Right lobe of liver (tissue), 6 donors: ENCODE measurements around the gene C19orf67. TPM values are rescaled to one million over a fixed set of nuclear protein-coding genes. Genes with fewer than 3 reads are reported as not detected.

ENCODE experiments used
- ATAC-seq, 4 donors: fragments of 200-7000 bp; cut with Tn5 transposase; one replicate each; pipeline ENCODE4 v1.9.1; 2020; ENCODE audit warnings: mild to moderate bottlenecking in 4 of 4, moderate library complexity in 4 of 4
- DNase-seq, 3 donors: peaks; one replicate each; pipeline ENCODE4 v3.0.0-alpha.2; 2020
- H3K27ac ChIP-seq, 3 donors: fragments of 200-600 bp; one replicate each; pipeline ENCODE4 v1.8.0; 2022
- H3K27me3 ChIP-seq, 2 donors: fragments of 200-600 bp; one replicate each; pipeline ENCODE4 v1.8.0; 2022
- H3K36me3 ChIP-seq, 4 donors: fragments of 200-600 bp; sonication (generic) in 1 of 4; one replicate each; pipeline versions ENCODE4 v1.5.1 to v1.8.0; 2017 to 2022; ENCODE audit warnings: control low read depth in 1 of 4
- H3K4me1 ChIP-seq, 4 donors: fragments of 200-600 bp; sonication (generic) in 1 of 4; one replicate each; pipeline versions ENCODE4 v1.5.1 to v1.8.0; 2017 to 2022; ENCODE audit warnings: control low read depth in 1 of 4
- H3K4me3 ChIP-seq, 3 donors: fragments of 200-600 bp; one replicate each; pipeline ENCODE4 v1.8.0; 2022
- H3K9me3 ChIP-seq, 4 donors: fragments of 200-600 bp; sonication (generic) in 1 of 4; one replicate each; pipeline versions ENCODE4 v1.5.1 to v1.8.0; 2017 to 2022; ENCODE audit warnings: control low read depth in 1 of 4
- POLR2A ChIP-seq: fragments of 450-650 bp; IDR thresholded peaks from one replicate; pipeline ENCODE4 v1.6.1; 2017; ENCODE audit warnings: antibody characterized with exemption, mild to moderate bottlenecking
- WGBS: methylation state at CpG from one replicate; pipeline ENCODE4 v1.1.6; 2018; ENCODE audit warnings: low coverage, low lambda C conversion rate; ENCODE audit not compliant: insufficient coverage; ENCODE audit errors: missing lambda C conversion rate; 5-methylcytosine and 5-hydroxymethylcytosine counted together
- intact Hi-C, 2 donors: fragments of 100-400 bp; cut with DNase I; formaldehyde crosslinking; loops; one replicate each; pipeline versions ENCODE4 v1.11.2 to v1.14.1; 2022
- total RNA-seq, 6 experiments: library from RNA; depleted of rRNA in 2 of 6; stranded (reverse); fragments of >200 nt in 2 of 6; fragmentation: NEBNext Ultra II Directional in 3 of 6; extraction: Animal tissue kit (Norgen Biotek cat#: 25700) in 3 of 6; gene quantifications; one replicate each; pipeline versions ENCODE4 v1.1.0 to v1.2.4, GENCODE V29; 2016 to 2023
- TF ChIP-seq, protein P1 (sequence below), 4 donors: fragments of 200-600 bp in 3 of 4; fragments of 450-650 bp in 1 of 4; IDR thresholded peaks; one replicate each; pipeline versions ENCODE4 v1.5.1 to v1.8.0; 2016 to 2022; ENCODE audit warnings: antibody characterized with exemption in 4 of 4, mild to moderate bottlenecking in 2 of 4
- donor health status: DM: no; HTN: yes; CAD: no.
- donor health status: DM: no; HTN: no; CAD: no.
- donor health status: DM: no; HTN: no; CAD: no.
- donor health status: DM: no; HTN: yes; CAD: no.
- donor health status: DM: no; HTN: yes; CAD: no.

Gene C19orf67
- total RNA-seq, 6 experiments from 2014 or later = 0.27 TPM; not detected in 5

DNA sequence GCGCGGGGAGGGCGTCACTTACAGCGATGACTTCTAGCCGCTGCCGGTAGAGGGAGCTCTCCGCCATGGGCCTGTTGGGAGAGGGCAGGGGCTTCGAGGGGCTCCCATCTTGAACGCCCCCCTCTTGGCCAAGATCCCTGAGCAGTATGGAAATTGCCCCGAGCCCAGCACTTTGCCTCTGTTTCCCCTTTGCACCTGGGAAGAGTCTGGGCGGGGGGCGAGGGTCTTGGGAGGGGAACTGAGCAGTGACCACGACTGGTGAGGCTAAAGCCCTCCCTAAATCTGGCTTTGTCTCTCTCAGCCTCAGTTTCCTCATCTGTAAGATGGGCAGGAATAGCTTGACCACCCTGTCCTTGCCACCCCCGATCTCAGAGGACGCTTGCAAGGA is 26.5 kb downstream of the C19orf67 start:
- no peaks in the 10 kb centered on the region for H3K9me3 ChIP-seq
- H3K27me3 ChIP-seq = no peaks in the 10 kb centered on the region
- no peak overlapping the region for H3K27ac ChIP-seq
- intact Hi-C loops = loop anchor here in 1 of 2 donors (10.0 kb wide), 1 partner anchor 174 kb away; no protein-coding TSS in a partner anchor
- ATAC-seq (no peak), DNase-seq (no peak)
- 46% methylated on average over 8 of the region's 15 CpGs for WGBS
- TF ChIP-seq POLR2A = no peak
- TF ChIP-seq, protein P1, sequence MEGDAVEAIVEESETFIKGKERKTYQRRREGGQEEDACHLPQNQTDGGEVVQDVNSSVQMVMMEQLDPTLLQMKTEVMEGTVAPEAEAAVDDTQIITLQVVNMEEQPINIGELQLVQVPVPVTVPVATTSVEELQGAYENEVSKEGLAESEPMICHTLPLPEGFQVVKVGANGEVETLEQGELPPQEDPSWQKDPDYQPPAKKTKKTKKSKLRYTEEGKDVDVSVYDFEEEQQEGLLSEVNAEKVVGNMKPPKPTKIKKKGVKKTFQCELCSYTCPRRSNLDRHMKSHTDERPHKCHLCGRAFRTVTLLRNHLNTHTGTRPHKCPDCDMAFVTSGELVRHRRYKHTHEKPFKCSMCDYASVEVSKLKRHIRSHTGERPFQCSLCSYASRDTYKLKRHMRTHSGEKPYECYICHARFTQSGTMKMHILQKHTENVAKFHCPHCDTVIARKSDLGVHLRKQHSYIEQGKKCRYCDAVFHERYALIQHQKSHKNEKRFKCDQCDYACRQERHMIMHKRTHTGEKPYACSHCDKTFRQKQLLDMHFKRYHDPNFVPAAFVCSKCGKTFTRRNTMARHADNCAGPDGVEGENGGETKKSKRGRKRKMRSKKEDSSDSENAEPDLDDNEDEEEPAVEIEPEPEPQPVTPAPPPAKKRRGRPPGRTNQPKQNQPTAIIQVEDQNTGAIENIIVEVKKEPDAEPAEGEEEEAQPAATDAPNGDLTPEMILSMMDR (IDR thresholded peaks at IDR 0.05) = peak in 3 of 4 donors; percentile 25 to 44 (median 28)
- H3K36me3 ChIP-seq = peaks cover 0 to 13% (median 5%) of the 10 kb centered on the region in 4 donors
- H3K4me3 ChIP-seq = no peak overlapping the region
- peaks cover 0 to 27% (median 9%) of the 10 kb centered on the region in 4 donors for H3K4me1 ChIP-seq

- H3K4me3 ChIP-seq = no peak overlapping the region
- H3K9me3 ChIP-seq = no peaks in the 10 kb centered on the region
- no peak for TF ChIP-seq POLR2A
- TF ChIP-seq, protein P1 (IDR thresholded peaks at IDR 0.05) = no peak
- DNase-seq (no peak), ATAC-seq (no peak)
- intact Hi-C loops = loop anchor here in 1 of 2 donors (10.0 kb wide), 1 partner anchor 174 kb away; no protein-coding TSS in a partner anchor
- WGBS = 52% methylated on average over 17 of the region's 17 CpGs
- H3K36me3 ChIP-seq = peaks cover 0 to 13% (median 5%) of the 10 kb centered on the region in 4 donors
- peaks cover 0 to 27% (median 9%) of the 10 kb centered on the region in 4 donors for H3K4me1 ChIP-seq
- H3K27me3 ChIP-seq = no peaks in the 10 kb centered on the region
- no peak overlapping the region for H3K27ac ChIP-seq
Measured at GRCh38 chr19:14058182-14059092, 27.1 kb downstream of the C19orf67 start.

- peaks cover 0 to 13% (median 5%) of the 10 kb centered on the region in 4 donors for H3K36me3 ChIP-seq
- H3K9me3 ChIP-seq = no peaks in the 10 kb centered on the region
- H3K4me1 ChIP-seq = peaks cover 0 to 23% (median 9%) of the 10 kb centered on the region in 4 donors
- TF ChIP-seq POLR2A = no peak
- H3K4me3 ChIP-seq = no peak overlapping the region
- DNase-seq = no peak
- H3K27ac ChIP-seq = no peak overlapping the region
- H3K27me3 ChIP-seq = no peaks in the 10 kb centered on the region
- no peak for ATAC-seq
- WGBS = 38% methylated on average over 15 of the region's 19 CpGs
- intact Hi-C loops = loop anchor here in 1 of 2 donors (10.0 kb wide), 1 partner anchor 172 kb away; no protein-coding TSS in a partner anchor
Measured at GRCh38 chr19:14056741-14057356, 28.7 kb downstream of the C19orf67 start.

DNA sequence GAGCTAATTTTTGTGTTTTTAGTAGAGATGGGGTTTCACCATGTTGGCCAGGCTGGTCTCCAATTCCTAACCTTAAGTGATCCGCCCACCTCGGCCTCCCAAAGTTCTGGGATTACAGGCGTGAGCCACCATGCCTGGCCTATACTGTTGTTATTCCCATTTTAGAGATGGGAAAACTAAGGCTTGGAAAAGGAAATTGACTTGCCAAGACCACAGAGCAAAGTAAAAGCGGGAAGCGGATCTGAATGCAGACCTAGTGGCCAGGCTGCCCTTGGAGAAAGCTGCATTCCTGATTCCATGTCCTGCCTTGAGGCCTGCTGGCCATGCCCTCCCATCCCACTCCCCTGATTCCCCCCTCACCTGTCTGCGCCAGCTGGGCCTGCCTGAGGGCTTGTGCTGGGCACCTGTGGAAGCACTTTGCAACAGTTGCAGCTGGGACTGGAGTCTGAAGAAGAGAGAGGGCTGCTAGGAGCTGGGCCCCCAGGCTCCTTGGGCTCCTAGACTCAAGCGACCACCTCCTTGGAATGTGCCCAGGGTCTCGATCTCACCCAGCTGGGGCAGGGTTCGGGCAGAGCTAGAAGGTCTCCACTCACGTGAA is 29.4 kb downstream of the C19orf67 start:
- no peak for ATAC-seq
- no peak overlapping the region for H3K4me3 ChIP-seq
- H3K4me1 ChIP-seq = peaks cover 0 to 23% (median 9%) of the 10 kb centered on the region in 4 donors
- no peak for TF ChIP-seq POLR2A
- TF ChIP-seq, protein P1 (IDR thresholded peaks at IDR 0.05) = no peak
- intact Hi-C loops = loop anchor here in 1 of 2 donors (10.0 kb wide), 1 partner anchor 171 kb away; no protein-coding TSS in a partner anchor
- no peaks in the 10 kb centered on the region for H3K27me3 ChIP-seq
- peaks cover 0 to 13% (median 5%) of the 10 kb centered on the region in 4 donors for H3K36me3 ChIP-seq
- DNase-seq = no peak
- no peak overlapping the region for H3K27ac ChIP-seq
- WGBS = 98% methylated on average over 5 of the region's 10 CpGs
- no peaks in the 10 kb centered on the region for H3K9me3 ChIP-seq
